Vagina (tissue), 2 donors: ENCODE measurements around the gene RBM23. TPM values are rescaled to one million over a fixed set of nuclear protein-coding genes. Genes with fewer than 3 reads are reported as not detected.
A peak's percentile ranks its signal among the peaks of the same experiment; 100 is the strongest.

ENCODE experiments used
- DNase-seq, 2 donors: peaks; one replicate each; pipeline ENCODE4 v3.0.0-alpha.2; 2017; ENCODE audit errors: extremely low spot score in 2 of 2
- H3K27ac ChIP-seq: fragments of 200-600 bp; sonication (generic); one replicate; pipeline ENCODE4 v1.5.1; 2019
- H3K27me3 ChIP-seq: fragments of 200-600 bp; sonication (generic); one replicate; pipeline ENCODE4 v1.5.1; 2019
- H3K36me3 ChIP-seq, 2 donors: fragments of 200-600 bp; sonication (generic); one replicate each; pipeline ENCODE4 v1.5.1; 2017 to 2019
- H3K4me1 ChIP-seq: fragments of 200-600 bp; sonication (generic); one replicate; pipeline ENCODE4 v1.5.1; 2019
- H3K4me3 ChIP-seq, 2 donors: fragments of 200-600 bp; sonication (generic); 1 replicate in 1 of 2; 2 replicates in 1 of 2; pipeline ENCODE4 v1.5.1; 2016 to 2019
- H3K9me3 ChIP-seq: fragments of 200-600 bp; sonication (generic); one replicate; pipeline ENCODE4 v1.5.1; 2019
- POLR2A ChIP-seq, 2 donors: fragments of 450-650 bp; IDR thresholded peaks; one replicate each; pipeline ENCODE4 v1.6.1; 2017; ENCODE audit warnings: antibody characterized with exemption in 2 of 2, mild to moderate bottlenecking in 2 of 2, moderate library complexity in 2 of 2
- POLR2AphosphoS5 ChIP-seq, 2 donors: sonication (generic); formaldehyde crosslinking; IDR thresholded peaks; one replicate each; pipeline ENCODE4 v1.9.0; 2017; ENCODE audit warnings: antibody characterized with exemption in 2 of 2, mild to moderate bottlenecking in 2 of 2, low read depth in 1 of 2; ENCODE audit not compliant: insufficient read depth in 1 of 2
- intact Hi-C: fragments of 100-400 bp; cut with DNase I; formaldehyde crosslinking; loops from one replicate; pipeline ENCODE4 v1.15.1; 2023
- total RNA-seq: library from RNA; depleted of rRNA; stranded (reverse); fragments of >200 nt; gene quantifications from one replicate; pipeline ENCODE4 v1.2.3, GENCODE V29; 2016
- TF ChIP-seq, protein P1 (sequence below), 3 experiments: fragments of 450-650 bp in 2 of 3; fragments of 200-600 bp in 1 of 3; sonication (generic) in 1 of 3; IDR thresholded peaks; one replicate each; pipeline ENCODE4 v1.5.1; 2017 to 2019; ENCODE audit warnings: antibody characterized with exemption in 3 of 3, mild to moderate bottlenecking in 2 of 3, moderate library complexity in 2 of 3

The RBM23 gene
- total RNA-seq, 1 donor from 2014 or later, result 68.5 TPM

- no peaks in the 10 kb centered on the region for H3K9me3 ChIP-seq
- intact Hi-C loops, result no loop called here
- H3K4me1 ChIP-seq, result no peaks in the 10 kb centered on the region
- no peak for TF ChIP-seq POLR2AphosphoS5 (IDR thresholded peaks at IDR 0.05; ENCODE audit: insufficient read depth in 1 of 2, low read depth in 1 of 2)
- TF ChIP-seq POLR2A (IDR thresholded peaks at IDR 0.05), result no peak
- TF ChIP-seq, protein P1, sequence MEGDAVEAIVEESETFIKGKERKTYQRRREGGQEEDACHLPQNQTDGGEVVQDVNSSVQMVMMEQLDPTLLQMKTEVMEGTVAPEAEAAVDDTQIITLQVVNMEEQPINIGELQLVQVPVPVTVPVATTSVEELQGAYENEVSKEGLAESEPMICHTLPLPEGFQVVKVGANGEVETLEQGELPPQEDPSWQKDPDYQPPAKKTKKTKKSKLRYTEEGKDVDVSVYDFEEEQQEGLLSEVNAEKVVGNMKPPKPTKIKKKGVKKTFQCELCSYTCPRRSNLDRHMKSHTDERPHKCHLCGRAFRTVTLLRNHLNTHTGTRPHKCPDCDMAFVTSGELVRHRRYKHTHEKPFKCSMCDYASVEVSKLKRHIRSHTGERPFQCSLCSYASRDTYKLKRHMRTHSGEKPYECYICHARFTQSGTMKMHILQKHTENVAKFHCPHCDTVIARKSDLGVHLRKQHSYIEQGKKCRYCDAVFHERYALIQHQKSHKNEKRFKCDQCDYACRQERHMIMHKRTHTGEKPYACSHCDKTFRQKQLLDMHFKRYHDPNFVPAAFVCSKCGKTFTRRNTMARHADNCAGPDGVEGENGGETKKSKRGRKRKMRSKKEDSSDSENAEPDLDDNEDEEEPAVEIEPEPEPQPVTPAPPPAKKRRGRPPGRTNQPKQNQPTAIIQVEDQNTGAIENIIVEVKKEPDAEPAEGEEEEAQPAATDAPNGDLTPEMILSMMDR (IDR thresholded peaks at IDR 0.05), result no peak
- no peak overlapping the region for H3K4me3 ChIP-seq
- H3K36me3 ChIP-seq, result no peaks in the 10 kb centered on the region
- DNase-seq, result no peak
- H3K27me3 ChIP-seq, result no peaks in the 10 kb centered on the region
- no peak overlapping the region for H3K27ac ChIP-seq
Measured at GRCh38 chr14:22893706-22894105, 25.2 kb downstream of the RBM23 start.

- Histone ChIP-seq H3K4me1 (peaks cover 7% of the 10 kb centered on the region), H3K27me3 (no peaks in the 10 kb centered on the region), H3K4me3 (no peak overlapping the region), H3K27ac (no peak overlapping the region), H3K36me3 (no peaks in the 10 kb centered on the region), H3K9me3 (no peaks in the 10 kb centered on the region)
- TF ChIP-seq, protein P1 (IDR thresholded peaks at IDR 0.05), result no peak
- TF ChIP-seq POLR2A (IDR thresholded peaks at IDR 0.05) (no peak), POLR2AphosphoS5 (IDR thresholded peaks at IDR 0.05; ENCODE audit: insufficient read depth in 1 of 2, low read depth in 1 of 2) (no peak)
- no peak for DNase-seq
- intact Hi-C loops, result no loop called here
Measured at GRCh38 chr14:22892488-22892887, 26.5 kb downstream of the RBM23 start.

DNA sequence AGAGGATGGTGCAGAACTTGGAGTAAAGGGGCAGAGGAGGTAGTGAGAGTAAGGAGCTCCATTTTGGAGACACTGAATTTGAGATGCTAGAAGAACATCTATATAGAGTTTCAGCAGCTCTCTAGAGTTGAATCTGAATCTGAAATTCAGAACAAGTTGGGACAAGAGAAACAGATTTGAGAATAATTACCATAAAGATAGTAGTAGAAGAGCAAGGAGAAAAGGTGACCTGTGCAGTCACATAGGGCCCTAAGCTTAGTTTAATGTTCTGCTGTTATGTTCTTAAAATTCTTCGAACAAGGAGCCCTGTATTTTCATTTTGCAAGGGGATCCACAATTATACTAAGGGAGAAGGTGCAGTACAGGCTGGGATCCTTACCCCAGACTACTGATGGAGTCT is 28.5 kb downstream of the RBM23 start:
- TF ChIP-seq, protein P1 (IDR thresholded peaks at IDR 0.05), result no peak
- TF ChIP-seq POLR2A (IDR thresholded peaks at IDR 0.05) (no peak), POLR2AphosphoS5 (IDR thresholded peaks at IDR 0.05; ENCODE audit: insufficient read depth in 1 of 2, low read depth in 1 of 2) (no peak)
- H3K4me1 ChIP-seq, result peaks cover 20% of the 10 kb centered on the region
- DNase-seq, result no peak
- intact Hi-C loops, result no loop called here
- no peaks in the 10 kb centered on the region for H3K9me3 ChIP-seq
- H3K4me3 ChIP-seq, result no peak overlapping the region
- H3K27me3 ChIP-seq, result no peaks in the 10 kb centered on the region
- no peaks in the 10 kb centered on the region for H3K36me3 ChIP-seq
- no peak overlapping the region for H3K27ac ChIP-seq

DNA sequence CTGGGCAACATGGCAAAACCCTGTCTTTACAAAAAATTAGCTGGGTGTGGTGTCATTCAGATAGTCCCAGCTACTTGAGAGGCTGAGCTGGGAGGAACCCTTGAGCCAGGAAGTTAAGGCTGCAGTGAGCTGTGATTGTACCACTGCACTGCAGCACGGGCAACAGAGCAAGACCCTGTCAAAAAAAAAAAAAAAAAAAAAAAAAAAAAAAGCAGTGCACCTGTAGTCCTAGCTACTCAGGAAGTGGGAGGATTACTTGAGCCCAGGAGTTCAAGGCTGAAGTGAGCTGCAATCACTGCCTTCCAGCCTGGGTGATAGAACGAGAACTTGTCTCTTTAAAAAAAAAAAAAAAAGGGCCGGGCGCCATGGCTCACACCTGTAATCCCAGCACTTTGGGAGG is 30.3 kb downstream of the RBM23 start:
- no peaks in the 10 kb centered on the region for H3K36me3 ChIP-seq
- no peaks in the 10 kb centered on the region for H3K27me3 ChIP-seq
- H3K9me3 ChIP-seq, result no peaks in the 10 kb centered on the region
- TF ChIP-seq POLR2A (IDR thresholded peaks at IDR 0.05) (no peak), POLR2AphosphoS5 (IDR thresholded peaks at IDR 0.05; ENCODE audit: insufficient read depth in 1 of 2, low read depth in 1 of 2) (no peak)
- TF ChIP-seq, protein P1 (IDR thresholded peaks at IDR 0.05), result no peak
- DNase-seq, result no peak
- peaks cover 20% of the 10 kb centered on the region for H3K4me1 ChIP-seq
- no peak overlapping the region for H3K27ac ChIP-seq
- no peak overlapping the region for H3K4me3 ChIP-seq
- intact Hi-C loops, result no loop called here

GRCh38 chr14:22887990-22888378 is 31.0 kb downstream of the RBM23 start:
- intact Hi-C loops, result no loop called here
- Histone ChIP-seq H3K4me3 (peak overlapping the region; percentile 50 to 65), H3K27me3 (no peaks in the 10 kb centered on the region), H3K36me3 (no peaks in the 10 kb centered on the region), H3K9me3 (no peaks in the 10 kb centered on the region), H3K27ac (no peak overlapping the region), H3K4me1 (peaks cover 24% of the 10 kb centered on the region)
- DNase-seq, result no peak
- TF ChIP-seq POLR2A (IDR thresholded peaks at IDR 0.05), result no peak
- TF ChIP-seq POLR2AphosphoS5 (IDR thresholded peaks at IDR 0.05; ENCODE audit: insufficient read depth in 1 of 2, low read depth in 1 of 2), result no peak
- TF ChIP-seq, protein P1 (IDR thresholded peaks at IDR 0.05), result no peak
